LNCaP clone FGC (cell line): ENCODE results near the gene ZNF805.
"Not testable (repeated sequence)": the region's sequence is repeated elsewhere in the genome, so short reads cannot be mapped to it uniquely, and the experiment has no call there.

ENCODE experiments used
- DNase-seq: peaks from one replicate; pipeline ENCODE4 v3.0.0-alpha.2; 2011; ENCODE audit warnings: low read depth
- H3K4me3 ChIP-seq: 2 replicates; pipeline ENCODE4 v1.5.1; 2011; ENCODE audit warnings: mild to moderate bottlenecking, low read depth, low read length, control low read depth
- TF ChIP-seq, protein P1 (sequence below): IDR thresholded peaks from 2 replicates; pipeline ENCODE4 v1.5.1; 2012; ENCODE audit warnings: mild to moderate bottlenecking; ENCODE audit not compliant: control insufficient read depth, insufficient read depth; ENCODE audit errors: extremely low read depth

The ZNF805 gene

DNA sequence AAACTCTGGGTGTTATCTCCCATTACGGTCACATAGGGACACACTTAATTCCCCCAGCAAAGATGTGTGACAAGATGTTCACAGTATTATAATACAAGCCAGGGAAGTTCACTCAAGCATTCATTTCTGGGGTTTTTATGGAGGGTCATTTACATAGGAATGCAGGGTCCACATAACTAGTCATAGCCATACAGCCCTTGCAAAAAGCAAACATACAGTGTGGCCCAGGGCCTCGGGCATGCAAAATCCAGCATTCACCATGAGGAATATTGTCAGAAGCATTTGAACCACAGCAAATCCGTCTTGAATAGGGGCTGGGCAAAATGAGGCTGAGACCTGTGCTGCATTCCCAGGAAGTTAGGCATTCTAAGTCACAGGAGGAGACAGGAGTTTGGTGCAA, 26.9 kb downstream of the ZNF805 start:
- TF ChIP-seq, protein P1, sequence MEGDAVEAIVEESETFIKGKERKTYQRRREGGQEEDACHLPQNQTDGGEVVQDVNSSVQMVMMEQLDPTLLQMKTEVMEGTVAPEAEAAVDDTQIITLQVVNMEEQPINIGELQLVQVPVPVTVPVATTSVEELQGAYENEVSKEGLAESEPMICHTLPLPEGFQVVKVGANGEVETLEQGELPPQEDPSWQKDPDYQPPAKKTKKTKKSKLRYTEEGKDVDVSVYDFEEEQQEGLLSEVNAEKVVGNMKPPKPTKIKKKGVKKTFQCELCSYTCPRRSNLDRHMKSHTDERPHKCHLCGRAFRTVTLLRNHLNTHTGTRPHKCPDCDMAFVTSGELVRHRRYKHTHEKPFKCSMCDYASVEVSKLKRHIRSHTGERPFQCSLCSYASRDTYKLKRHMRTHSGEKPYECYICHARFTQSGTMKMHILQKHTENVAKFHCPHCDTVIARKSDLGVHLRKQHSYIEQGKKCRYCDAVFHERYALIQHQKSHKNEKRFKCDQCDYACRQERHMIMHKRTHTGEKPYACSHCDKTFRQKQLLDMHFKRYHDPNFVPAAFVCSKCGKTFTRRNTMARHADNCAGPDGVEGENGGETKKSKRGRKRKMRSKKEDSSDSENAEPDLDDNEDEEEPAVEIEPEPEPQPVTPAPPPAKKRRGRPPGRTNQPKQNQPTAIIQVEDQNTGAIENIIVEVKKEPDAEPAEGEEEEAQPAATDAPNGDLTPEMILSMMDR = no peak
- no peak overlapping the region for H3K4me3 ChIP-seq
- DNase-seq = no peak

DNA sequence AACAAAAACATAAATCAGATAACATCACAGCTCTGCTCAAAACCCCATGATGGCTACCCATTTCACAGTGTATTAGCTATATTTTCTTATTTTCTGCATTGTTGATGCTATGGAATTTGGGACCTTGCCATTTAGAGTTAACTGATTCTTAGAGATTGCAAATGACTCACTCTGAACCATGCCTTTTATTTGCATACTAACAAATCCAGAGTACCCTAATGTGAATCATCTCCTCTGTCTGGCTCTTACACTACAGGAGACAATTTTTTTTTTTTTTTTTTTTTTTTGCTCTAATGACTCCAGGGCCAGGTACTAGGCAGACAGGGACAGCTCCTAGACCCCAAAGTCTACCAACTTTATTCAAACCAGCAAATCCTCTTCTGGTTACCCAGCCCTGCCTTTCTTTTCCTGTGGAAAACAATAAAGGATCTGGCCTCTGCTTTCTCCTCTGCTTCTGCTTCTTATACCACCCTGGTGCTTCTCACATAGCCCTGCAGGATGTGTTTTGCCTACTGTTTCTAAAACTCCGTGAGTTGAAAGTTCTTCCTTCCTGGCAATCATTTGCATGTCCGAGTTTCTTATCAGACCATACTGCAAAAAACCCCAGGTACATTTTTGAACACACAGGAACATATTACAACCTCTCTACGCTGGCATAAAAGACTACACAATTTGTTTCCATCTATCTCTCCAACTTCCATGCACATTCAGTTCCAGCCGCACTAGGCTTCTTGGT, 29.3 kb downstream of the ZNF805 start:
- TF ChIP-seq, protein P1 = no peak
- no peak overlapping the region for H3K4me3 ChIP-seq
- DNase-seq = no peak

DNA sequence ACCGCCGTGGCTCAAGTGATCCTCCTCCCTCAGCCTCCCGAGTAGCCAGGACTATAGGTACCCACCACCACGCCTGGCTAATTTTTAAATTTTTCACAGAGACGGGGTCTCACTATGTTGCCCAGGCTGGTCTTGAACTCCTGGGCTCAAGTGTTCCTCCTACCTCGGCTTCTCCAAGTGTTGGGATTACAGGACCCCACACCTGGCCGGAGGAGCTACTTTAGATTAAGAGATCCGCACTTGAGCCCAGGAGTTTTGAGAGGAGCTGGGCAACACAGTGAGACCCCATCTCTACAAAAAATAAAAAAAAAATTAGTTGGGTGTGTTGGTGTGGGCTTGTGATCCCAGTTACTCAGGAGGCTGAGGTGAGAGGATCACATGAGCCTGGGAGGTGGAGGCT, 30.8 kb downstream of the ZNF805 start:
- no peak for DNase-seq
- no peak overlapping the region for H3K4me3 ChIP-seq
- TF ChIP-seq, protein P1 = no peak

DNA sequence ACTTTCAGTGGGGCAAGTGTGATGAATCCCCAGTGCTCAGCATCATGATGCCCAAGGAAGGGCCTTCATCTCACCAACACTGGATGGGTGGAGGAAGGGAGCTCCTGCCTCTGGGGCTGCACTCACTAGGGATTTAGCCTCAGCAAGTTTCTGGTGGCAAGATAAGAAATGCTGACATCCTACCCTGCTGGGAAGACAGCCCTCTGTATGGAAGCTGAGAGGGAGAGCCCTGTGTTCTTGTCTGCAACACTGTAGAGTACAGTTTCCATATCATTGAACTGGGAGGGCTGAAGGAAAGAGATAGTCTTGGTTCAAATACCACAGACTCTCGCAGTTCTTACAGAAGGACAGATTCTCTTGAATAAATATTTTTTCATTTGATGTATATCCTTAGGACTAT, 32.6 kb downstream of the ZNF805 start:
- H3K4me3 ChIP-seq = no peak overlapping the region
- DNase-seq = no peak

DNA sequence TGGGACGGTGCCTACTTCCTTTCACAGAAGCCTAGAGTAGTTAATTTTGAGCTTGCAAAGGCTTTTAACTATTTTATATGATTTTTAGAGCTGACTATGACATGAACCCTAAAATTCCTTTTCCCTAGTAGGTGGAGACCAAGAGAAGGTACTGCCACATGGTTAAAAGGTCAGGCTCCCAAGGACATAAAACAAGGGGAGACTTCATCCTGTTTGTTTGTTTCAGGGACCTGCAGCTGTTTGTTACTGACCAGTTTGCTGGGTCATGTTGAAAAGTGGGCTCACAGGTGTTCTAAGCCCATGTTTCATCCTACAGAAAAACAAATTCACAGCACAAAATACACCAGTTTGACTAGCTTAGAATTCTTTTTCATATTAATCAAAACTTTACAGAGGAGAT, 36.0 kb downstream of the ZNF805 start:
- DNase-seq = no peak
- no peak overlapping the region for H3K4me3 ChIP-seq
- TF ChIP-seq, protein P1 = no peak

More for the DNA sequence above, 32.6 kb downstream of the ZNF805 start:
- TF ChIP-seq, protein P1 = no peak

DNA sequence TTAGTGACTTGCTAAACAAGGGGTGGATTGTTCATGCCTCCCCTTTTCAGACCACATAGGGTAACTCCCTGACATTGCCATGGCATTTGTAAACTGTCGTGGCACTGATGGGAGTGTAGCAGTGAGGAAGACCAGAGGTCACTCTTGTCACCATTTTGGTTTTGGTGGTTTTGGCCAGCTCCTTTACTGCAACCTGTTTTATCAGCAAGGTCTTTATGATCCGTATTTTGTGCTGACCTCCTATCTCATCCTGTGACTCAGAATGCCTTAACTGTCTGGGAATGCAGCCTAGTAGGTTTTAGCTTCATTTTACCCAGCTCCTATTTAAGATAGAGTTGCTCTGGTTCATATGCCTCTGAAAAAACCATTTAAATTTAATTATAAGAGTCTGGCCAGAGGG, 38.0 kb downstream of the ZNF805 start:
- not testable (repeated sequence) for DNase-seq, H3K4me3 ChIP-seq

DNA sequence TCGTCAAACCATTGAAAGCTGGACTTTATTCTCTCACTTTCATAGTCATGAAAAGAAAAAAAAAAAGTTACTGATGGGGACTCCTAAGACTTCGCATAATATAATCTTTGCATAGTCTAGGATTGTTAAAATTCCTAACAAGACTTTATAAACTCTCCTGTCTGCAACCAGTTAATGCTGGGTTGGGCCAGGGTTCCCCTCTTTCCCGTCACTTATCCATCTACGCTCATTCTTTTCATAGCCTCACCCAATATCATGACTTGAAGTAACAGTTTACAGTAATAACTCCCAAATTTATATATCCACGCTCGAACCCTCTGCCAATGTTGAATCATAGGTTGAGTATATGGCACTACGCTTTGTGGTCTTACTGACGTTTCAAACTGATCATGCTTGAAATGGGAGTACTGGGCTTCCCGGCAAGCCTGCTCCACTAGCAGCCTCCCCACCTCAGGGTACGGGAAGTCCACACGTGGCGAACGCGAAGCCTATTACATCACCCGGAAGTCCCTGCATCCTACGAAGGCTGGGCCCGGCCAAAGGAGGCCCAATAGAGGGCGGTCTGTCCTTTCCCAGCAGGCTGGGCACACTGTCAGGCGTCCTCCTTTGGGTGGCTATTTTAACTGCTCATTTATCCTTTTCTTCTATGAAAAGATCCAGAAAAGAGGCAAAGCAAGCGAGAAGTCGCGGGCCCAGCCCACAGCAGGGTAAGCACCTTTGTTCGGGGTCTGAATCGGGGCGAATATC, 39.2 kb downstream of the ZNF805 start:
- TF ChIP-seq, protein P1 = peak; percentile 54
- peak overlapping the region; percentile 87 for H3K4me3 ChIP-seq
- peak; percentile 94 for DNase-seq
